GM18505 (cell line): ENCODE data around the gene PCNX2.

Source experiments
- ATAC-seq: cut with Tn5 transposase; IDR thresholded peaks from one replicate; pipeline ENCODE4 v1.9.1; 2021; ENCODE audit not compliant: unreplicated experiment
- POLR2A ChIP-seq: IDR thresholded peaks from 4 replicates; pipeline ENCODE4 v1.6.1; 2011; ENCODE audit warnings: borderline replicate concordance; ENCODE audit not compliant: insufficient read depth, insufficient read length; ENCODE audit errors: extremely low read depth

PCNX2 gene

GRCh38 chr1:233326811-233327650 lies 31.5 kb upstream of the PCNX2 start:
- no peak for TF ChIP-seq POLR2A
- ATAC-seq: peak; percentile 93

GRCh38 chr1:233326319-233326718 lies 30.8 kb upstream of the PCNX2 start:
- no peak for ATAC-seq
- TF ChIP-seq POLR2A: no peak

GRCh38 chr1:233323718-233324117 lies 28.2 kb upstream of the PCNX2 start:
- TF ChIP-seq POLR2A: no peak
- ATAC-seq: no peak

GRCh38 chr1:233320023-233320422 lies 24.5 kb upstream of the PCNX2 start:
- TF ChIP-seq POLR2A: no peak
- no peak for ATAC-seq

GRCh38 chr1:233319272-233319671 lies 23.7 kb upstream of the PCNX2 start:
- ATAC-seq: no peak
- TF ChIP-seq POLR2A: no peak

- ATAC-seq: no peak
- no peak for TF ChIP-seq POLR2A
Measured at GRCh38 chr1:233316473-233316872, 20.9 kb upstream of the PCNX2 start.

- no peak for TF ChIP-seq POLR2A
- ATAC-seq: no peak
Measured at GRCh38 chr1:233315718-233316301, 20.3 kb upstream of the PCNX2 start.

GRCh38 chr1:233313434-233314155 lies 18.1 kb upstream of the PCNX2 start:
- no peak for ATAC-seq
- no peak for TF ChIP-seq POLR2A

- ATAC-seq: no peak
- no peak for TF ChIP-seq POLR2A
Measured at GRCh38 chr1:233304489-233305102, 9.1 kb upstream of the PCNX2 start.

GRCh38 chr1:233300326-233300725 lies 4.8 kb upstream of the PCNX2 start:
- TF ChIP-seq POLR2A: no peak
- ATAC-seq: no peak

GRCh38 chr1:233299450-233299849 lies 3.9 kb upstream of the PCNX2 start:
- no peak for ATAC-seq
- TF ChIP-seq POLR2A: no peak

- no peak for TF ChIP-seq POLR2A
- ATAC-seq: no peak
Measured at GRCh38 chr1:233295975-233296322, 424 bp upstream of the PCNX2 start.

GRCh38 chr1:233294913-233295236 lies 650 bp downstream of the PCNX2 start:
- no peak for TF ChIP-seq POLR2A
- ATAC-seq: peak; percentile 40
